Activated T-cell treated with anti-CD3 and anti-CD28 coated beads, Interleukin-2, amount 50 U/mL, for 4 hours (primary cell): ENCODE data around the gene EVPL. TPM values are rescaled to one million over a fixed set of nuclear protein-coding genes. Genes with fewer than 3 reads are reported as not detected.

Experiments used
- ATAC-seq, 2 donors: fragments of 200-7000 bp; cut with Tn5 transposase; one replicate each; pipeline ENCODE4 v1.10.0; 2021
- DNase-seq: peaks from one replicate; pipeline ENCODE4 v3.0.0-alpha.2; 2020
- H3K27me3 Mint-ChIP-seq: one replicate; pipeline ENCODE4 v1.8.0; 2021; ENCODE audit warnings: low read depth, mixed read lengths
- H3K36me3 Mint-ChIP-seq: one replicate; pipeline ENCODE4 v1.8.0; 2022; ENCODE audit warnings: mixed read lengths; ENCODE audit not compliant: insufficient read depth
- H3K4me1 Mint-ChIP-seq: one replicate; pipeline ENCODE4 v1.8.0; 2021; ENCODE audit warnings: low read depth, mixed read lengths
- H3K4me3 Mint-ChIP-seq: one replicate; pipeline ENCODE4 v1.8.0; 2021; ENCODE audit warnings: mild to moderate bottlenecking, moderate library complexity, mixed read lengths
- H3K9me3 Mint-ChIP-seq: one replicate; pipeline ENCODE4 v1.8.0; 2021; ENCODE audit warnings: mixed read lengths
- total RNA-seq, 3 donors: library from RNA; stranded (reverse); gene quantifications; one replicate each; pipeline ENCODE4 v1.2.1, GENCODE V29; 2021

Gene EVPL
- total RNA-seq, 3 donors from 2014 or later: 0.11 to 0.18 (median 0.11) TPM

DNA sequence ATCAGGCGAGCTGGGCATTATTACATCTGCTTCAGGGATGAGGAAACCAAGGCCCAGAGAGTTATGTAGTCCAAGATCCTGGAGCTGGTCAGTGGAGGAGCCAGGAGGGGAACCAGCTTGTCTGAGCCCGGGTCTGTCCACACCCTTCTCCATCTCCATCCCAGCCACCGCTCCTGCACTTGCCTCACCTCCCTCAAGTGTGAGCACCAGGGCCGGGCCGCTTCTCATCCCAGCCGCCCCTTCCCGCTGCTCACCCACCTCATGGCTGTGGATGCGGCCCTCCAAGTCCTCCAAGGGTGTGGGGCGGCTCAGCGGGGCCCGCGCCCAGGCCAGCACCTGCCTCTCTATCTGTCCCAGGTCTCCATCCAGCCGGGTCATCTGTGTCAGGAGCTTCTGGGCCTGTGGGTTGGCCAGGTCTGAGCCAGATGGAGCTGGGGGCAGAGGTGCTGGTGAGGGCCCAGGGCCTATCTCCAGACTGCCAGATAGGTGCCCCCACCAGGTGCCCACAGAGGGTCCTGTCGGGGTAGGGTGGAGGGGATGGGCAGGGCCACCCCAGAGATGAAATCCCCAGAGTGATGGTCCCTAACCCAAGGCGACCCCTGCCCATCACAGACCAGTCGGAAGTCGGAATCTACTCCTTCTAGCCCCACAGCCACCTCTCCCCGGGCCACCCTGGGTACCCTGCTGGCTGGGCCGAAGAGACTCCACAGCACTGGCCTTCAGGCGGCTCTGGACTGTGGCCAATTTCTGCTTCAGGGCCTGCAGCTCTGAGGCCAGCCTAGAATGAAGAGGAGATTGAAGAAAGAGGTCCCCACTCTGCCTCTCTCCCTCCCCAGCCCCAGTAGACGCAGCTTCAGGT lies 9.4 kb downstream of the EVPL start:
- H3K36me3 Mint-ChIP-seq: no peaks in the 10 kb centered on the region
- H3K4me1 Mint-ChIP-seq: peaks cover 5% of the 10 kb centered on the region
- no peak overlapping the region for H3K4me3 Mint-ChIP-seq
- H3K27me3 Mint-ChIP-seq: no peaks in the 10 kb centered on the region
- no peaks in the 10 kb centered on the region for H3K9me3 Mint-ChIP-seq
- no peak for ATAC-seq
- no peak for DNase-seq

DNA sequence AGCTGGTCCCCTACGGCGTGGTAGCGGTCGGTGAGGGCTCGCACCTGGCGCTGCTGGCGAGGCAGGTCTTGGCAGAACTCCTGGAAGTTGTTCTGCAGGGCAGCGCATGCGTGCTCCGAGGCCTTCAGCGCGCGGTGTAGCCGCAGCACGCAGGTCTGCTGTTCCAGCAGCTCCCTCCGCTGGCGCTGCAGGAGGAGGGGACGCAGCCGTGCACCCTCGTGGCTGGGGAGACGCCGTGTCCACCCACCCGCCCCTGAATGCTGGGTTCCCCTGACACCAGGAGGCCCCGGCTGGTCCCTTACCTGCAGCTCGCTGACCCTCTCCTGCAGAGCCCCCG lies 12.2 kb downstream of the EVPL start:
- ATAC-seq (no peak), DNase-seq (no peak)
- peaks cover 5% of the 10 kb centered on the region for H3K4me1 Mint-ChIP-seq
- no peaks in the 10 kb centered on the region for H3K9me3 Mint-ChIP-seq
- no peak overlapping the region for H3K4me3 Mint-ChIP-seq
- H3K36me3 Mint-ChIP-seq: no peaks in the 10 kb centered on the region
- no peaks in the 10 kb centered on the region for H3K27me3 Mint-ChIP-seq

DNA sequence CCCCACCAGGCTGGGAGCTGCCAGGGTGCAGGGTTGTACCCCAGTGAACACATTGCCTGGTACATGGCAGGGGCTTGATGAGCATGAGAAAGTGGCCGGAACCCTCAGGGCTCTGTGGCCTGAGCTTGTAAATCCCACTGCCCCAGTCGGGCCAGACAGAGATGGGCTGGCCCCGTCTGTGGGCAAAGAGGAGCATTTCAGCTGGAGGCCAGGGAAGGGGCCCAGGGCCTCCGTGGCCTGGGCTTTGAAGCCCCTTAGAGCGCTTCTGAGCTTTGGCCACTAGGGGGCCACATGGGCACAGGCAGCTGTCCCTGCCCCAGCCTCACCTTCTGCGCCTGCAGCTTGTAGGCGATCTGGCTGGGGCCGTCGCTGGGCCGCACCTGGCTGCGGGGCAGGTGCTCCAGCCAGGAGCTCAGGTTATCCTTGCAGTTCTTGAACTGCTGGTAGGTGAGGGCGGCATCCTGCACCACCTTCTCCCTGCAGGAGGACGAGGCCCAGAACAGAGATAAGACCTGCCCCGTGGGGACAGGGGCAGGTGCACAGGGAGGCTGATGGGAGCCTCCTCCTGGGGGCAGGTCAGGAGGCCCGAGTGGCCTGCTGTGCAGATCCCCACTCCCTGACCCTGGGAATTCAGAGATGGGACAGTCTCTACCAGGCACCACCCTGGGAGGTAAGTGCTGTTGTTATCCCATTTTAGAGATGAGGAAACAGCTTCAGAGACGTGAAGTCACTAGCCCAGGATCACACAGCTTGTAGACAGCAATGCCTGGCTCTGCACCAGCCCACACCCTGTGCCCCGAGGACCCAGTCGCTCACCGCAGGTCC lies 12.8 kb downstream of the EVPL start:
- DNase-seq: peak; percentile 75
- Mint-ChIP-seq H3K27me3 (no peaks in the 10 kb centered on the region), H3K9me3 (no peaks in the 10 kb centered on the region), H3K4me1 (peaks cover 5% of the 10 kb centered on the region), H3K4me3 (no peak overlapping the region), H3K36me3 (no peaks in the 10 kb centered on the region)
- peak; percentile 98 for ATAC-seq

DNA sequence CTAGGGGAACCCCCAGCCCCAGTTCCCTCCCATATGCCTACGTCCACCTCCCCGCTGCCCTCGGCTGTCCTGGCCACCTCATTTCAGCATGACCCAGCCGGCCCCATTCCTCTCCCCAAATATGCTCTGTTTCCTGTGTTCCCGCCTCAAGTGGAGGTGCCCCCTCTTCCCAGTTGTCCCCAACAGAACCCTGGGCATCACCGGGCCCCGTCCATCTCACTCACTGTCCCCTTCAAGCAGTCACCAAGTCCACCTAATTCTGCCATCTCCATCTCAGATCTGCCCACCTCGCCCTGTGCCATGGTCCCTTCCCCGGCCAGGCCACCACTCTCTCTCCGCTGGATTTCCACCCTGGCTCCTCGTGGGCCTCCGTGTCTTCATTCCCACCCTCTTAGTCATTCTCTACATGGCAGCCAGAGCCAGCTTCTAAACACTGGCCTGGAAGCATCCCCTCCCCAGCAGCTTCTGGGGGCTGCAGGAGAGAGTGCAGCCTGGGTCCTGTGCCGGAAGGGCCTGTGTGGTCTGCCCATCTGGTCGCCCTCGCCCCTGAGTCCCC lies 13.7 kb downstream of the EVPL start:
- Mint-ChIP-seq H3K27me3 (no peaks in the 10 kb centered on the region), H3K4me1 (peaks cover 5% of the 10 kb centered on the region), H3K9me3 (no peaks in the 10 kb centered on the region), H3K4me3 (no peak overlapping the region), H3K36me3 (no peaks in the 10 kb centered on the region)
- ATAC-seq: no peak
- DNase-seq: no peak

DNA sequence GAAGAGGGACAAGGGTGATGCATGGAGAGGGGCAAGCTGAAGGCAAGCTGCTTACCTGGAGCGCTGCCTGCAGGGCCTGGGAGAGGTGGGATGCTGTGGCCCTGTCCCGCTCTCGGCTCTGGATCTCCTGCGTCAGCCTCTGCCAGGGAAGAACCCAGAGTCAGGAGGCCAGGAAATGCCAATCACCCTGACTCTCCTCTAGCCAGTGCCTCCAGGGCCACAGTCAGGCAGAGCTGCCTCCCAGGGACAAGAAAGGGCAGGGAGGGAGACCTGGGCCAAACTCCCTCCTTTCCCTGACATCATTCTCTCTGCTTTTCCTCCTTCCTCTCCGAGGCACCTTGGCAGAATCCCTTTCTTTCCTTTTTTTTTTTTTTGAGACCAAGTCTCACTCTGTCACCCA lies 15.2 kb downstream of the EVPL start:
- ATAC-seq (no peak), DNase-seq (no peak)
- Mint-ChIP-seq H3K4me1 (peaks cover 5% of the 10 kb centered on the region), H3K4me3 (no peak overlapping the region), H3K9me3 (no peaks in the 10 kb centered on the region), H3K36me3 (no peaks in the 10 kb centered on the region), H3K27me3 (no peaks in the 10 kb centered on the region)

DNA sequence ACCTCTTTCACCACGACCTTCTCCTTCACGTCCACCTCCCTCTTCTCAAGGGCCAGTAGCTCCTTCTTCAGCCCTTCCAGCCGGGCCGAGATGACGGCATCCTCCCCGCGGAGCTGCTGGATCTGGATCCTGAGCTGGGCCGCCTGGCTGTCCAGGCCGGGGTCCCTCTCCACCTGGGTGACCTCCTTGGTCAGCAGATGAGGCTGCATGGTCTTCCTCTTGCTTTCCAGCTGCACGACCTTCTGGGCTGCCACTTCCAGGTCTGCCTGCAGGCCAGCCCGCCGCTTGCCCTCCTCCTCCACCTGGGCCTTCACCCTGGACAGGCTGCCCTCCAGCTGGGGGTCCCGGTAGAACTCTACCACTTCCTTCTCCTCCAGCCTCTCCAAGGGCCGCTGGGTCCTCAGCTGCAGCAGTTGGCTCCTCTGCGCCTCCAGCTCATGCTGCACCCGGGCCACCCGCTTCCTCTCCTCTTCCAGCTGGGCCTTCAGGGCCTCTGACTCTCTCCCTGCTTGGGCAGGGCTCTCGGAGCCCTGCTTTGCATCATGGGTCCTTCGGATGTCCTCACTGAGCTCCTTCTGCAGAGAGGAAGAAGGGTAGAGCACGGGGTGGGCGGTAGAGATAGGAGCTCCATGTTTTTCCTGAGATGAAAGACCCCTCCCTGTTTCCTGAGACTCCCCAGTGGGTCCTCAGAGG lies 17.0 kb downstream of the EVPL start:
- ATAC-seq (no peak), DNase-seq (no peak)
- Mint-ChIP-seq H3K27me3 (no peaks in the 10 kb centered on the region), H3K4me3 (no peak overlapping the region), H3K4me1 (peaks cover 7% of the 10 kb centered on the region), H3K9me3 (no peaks in the 10 kb centered on the region), H3K36me3 (peaks cover 4% of the 10 kb centered on the region)

DNA sequence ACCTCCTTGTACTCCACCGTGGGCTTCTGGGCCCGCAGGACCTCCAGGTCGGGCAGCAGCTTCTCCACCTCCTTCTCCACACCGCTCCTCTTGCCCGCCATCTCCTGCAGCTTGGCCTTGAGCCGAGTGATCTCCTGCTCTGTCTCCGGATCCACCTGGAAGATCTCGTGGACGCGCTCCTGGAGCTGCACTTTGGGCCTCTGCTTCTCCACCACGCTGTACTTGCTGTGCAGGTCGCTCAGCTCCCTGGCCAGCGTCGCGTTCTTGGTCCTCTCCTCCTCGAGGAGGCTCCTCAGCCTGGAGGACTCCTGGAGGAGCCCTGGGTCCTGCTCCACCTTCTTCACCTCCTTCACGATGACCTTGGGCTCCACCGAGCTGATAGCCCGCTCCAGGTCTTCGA lies 17.7 kb downstream of the EVPL start:
- H3K4me1 Mint-ChIP-seq: peaks cover 7% of the 10 kb centered on the region
- H3K4me3 Mint-ChIP-seq: no peak overlapping the region
- DNase-seq (no peak), ATAC-seq (no peak)
- no peaks in the 10 kb centered on the region for H3K9me3 Mint-ChIP-seq
- peaks cover 4% of the 10 kb centered on the region for H3K36me3 Mint-ChIP-seq
- H3K27me3 Mint-ChIP-seq: no peaks in the 10 kb centered on the region

DNA sequence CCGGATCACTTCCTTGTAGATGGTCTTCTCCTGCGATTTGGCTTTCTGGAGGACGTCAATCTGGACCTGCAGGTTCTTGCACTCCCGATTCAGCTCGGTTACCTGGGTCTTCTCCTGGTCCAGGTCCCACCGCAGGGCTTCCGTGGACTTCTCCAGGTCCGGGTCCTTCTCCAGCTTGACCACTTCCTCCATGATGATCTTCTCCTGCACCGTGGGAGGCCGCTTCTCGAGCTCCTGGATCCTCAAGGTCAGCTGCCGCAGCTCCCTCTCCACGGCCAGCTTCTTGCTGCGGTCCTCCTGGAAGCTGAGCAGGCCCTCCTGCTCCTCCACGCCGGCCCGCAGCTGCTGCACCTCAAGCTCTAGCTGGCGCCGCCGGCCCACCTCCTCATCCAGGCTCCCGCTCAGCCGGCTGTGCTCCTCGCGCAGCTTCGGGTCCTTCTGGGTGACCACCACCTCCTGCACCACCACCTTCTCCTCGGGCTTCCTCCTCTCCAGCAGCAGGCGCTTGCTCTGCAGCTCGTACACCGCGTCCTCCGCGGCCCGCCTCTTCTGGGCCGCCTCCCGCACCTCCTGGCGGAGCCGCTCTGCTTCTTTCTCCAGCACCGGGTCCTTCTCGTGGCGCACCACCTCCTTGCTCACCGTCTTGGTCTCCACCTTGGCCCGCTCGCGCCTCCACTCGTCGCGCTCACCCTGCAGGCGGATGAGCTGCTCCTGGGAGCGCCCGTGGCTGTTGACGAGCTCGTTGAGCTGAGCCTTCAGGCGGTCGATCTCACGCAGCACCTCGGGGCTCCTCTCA lies 18.3 kb downstream of the EVPL start:
- H3K4me3 Mint-ChIP-seq: no peak overlapping the region
- H3K4me1 Mint-ChIP-seq: peaks cover 2% of the 10 kb centered on the region
- no peaks in the 10 kb centered on the region for H3K27me3 Mint-ChIP-seq
- peaks cover 4% of the 10 kb centered on the region for H3K36me3 Mint-ChIP-seq
- ATAC-seq (no peak), DNase-seq (no peak)
- H3K9me3 Mint-ChIP-seq: no peaks in the 10 kb centered on the region

DNA sequence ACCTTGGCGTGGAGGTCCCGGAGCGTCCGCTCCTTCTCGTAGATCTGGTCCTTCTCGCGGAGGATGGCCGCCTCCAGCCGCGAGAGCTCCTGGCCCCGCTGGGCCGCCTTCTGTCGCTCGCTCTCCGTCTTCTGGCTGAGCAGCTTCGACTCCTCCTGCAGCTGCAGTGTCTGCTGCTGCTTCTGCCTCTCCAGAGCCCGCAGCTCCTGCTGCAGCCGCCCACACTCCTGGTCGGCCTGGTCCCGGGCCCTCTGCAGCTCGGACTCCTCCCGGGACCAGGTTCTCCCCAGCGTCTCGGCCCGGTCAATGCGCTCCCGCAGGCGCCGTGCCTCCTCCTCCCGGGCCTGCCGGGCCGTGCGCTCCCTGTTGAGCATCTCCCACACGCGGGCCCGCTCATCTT lies 18.9 kb downstream of the EVPL start:
- no peak overlapping the region for H3K4me3 Mint-ChIP-seq
- no peaks in the 10 kb centered on the region for H3K27me3 Mint-ChIP-seq
- DNase-seq (no peak), ATAC-seq (no peak)
- peaks cover 4% of the 10 kb centered on the region for H3K36me3 Mint-ChIP-seq
- H3K4me1 Mint-ChIP-seq: peaks cover 2% of the 10 kb centered on the region
- H3K9me3 Mint-ChIP-seq: no peaks in the 10 kb centered on the region

DNA sequence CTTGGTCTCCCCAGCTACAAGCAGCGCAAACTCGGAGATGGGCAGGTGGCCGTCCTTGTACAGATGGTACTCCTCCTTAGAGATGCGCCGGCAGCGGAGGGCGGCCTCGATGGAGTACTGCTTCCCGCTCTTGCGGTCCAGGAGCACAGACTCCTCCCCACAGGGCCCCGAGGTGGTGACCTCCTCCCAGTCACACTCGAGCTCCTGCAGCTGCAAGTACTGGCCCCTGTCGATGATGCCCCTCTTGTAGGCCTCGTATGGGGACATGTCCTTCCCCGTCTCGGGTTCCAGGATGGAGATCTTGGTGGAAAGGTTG lies 19.3 kb downstream of the EVPL start:
- H3K4me1 Mint-ChIP-seq: peaks cover 2% of the 10 kb centered on the region
- ATAC-seq: no peak
- peaks cover 4% of the 10 kb centered on the region for H3K36me3 Mint-ChIP-seq
- DNase-seq: no peak
- no peaks in the 10 kb centered on the region for H3K9me3 Mint-ChIP-seq
- no peak overlapping the region for H3K4me3 Mint-ChIP-seq
- H3K27me3 Mint-ChIP-seq: no peaks in the 10 kb centered on the region

DNA sequence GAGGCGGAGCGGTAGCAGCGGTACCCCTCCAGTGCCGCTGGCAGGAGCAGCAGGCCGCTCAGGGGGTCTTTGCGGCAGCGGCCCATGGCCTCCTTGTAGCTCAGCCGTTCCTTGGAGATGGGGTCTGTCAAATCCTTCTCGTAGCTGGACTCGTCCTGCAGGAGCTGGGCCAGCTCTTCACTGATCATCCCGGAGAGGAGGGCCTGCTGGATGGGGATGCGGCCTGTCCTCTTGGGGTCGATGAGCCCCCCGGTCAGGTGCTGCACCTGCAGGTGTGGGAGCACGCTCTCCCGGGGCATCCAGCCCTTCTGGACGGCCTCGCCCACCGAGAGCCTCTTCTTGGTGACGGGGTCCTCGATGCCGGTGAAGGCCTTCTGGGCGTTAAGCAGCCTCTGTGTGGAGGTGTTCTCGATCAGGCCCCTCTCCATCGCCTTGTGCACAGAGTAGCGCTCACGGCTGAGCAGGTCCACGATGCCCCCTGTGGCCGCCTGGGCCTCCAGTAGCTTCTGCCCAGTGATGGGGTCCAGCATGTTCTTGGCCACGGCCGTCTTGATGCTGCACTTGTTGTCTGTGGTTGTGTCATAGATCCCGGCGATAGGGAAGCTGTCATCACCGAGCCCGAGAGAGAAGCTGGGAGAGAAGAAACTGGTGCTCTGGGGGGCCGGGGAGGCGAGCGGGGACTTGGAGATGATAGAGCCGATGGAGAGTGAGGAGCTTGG lies 19.8 kb downstream of the EVPL start:
- no peak for ATAC-seq

DNA sequence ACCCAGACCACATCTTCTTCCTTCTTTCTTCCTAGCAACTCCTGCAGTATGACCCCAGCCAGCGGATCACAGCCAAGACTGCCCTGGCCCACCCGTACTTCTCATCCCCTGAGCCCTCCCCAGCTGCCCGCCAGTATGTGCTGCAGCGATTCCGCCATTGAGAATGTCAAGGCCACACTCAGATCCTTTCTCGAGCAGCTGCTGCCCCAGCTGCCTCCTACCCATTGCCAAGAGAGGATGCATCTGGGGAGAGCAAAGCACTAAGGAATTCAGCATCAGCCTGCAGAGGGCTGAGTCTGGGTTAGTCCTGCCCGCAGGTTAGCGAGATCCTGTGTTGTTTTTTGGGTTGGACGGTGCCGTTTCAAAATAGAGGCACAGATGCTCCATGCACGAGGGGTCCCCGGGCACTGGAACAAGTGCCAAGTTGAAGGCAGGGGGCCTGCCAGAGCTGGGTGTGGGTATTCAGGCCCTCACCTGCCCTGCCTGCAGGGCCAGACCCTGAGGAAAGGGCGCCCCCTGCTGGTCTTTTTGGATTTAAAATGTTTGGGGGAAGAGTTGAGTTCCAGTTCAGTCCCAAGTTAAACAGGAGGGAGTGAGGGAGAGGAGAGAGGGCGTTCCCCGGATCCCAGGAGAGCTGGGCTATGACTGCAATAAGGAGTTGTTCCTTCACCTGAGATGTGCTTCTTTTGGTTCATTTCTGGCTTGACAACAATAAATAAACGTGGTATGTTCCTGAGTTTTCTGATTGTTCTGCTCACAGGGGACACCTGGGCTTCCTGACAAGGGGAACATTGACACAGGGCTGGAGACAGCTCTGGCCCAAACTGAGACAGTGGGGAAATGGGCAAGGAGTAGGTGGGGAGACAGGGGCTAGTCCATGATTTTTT lies 21.6 kb downstream of the EVPL start:
- Mint-ChIP-seq H3K9me3 (no peaks in the 10 kb centered on the region), H3K4me1 (peaks cover 2% of the 10 kb centered on the region), H3K4me3 (no peak overlapping the region), H3K27me3 (no peaks in the 10 kb centered on the region), H3K36me3 (peaks cover 4% of the 10 kb centered on the region)
- DNase-seq (peak; percentile 84), ATAC-seq (peak; percentile 72 to 76)

More for the DNA sequence above, 19.8 kb downstream of the EVPL start:
- peaks cover 2% of the 10 kb centered on the region for H3K4me1 Mint-ChIP-seq
- H3K27me3 Mint-ChIP-seq: no peaks in the 10 kb centered on the region
- H3K9me3 Mint-ChIP-seq: no peaks in the 10 kb centered on the region
- H3K36me3 Mint-ChIP-seq: peaks cover 4% of the 10 kb centered on the region
- no peak overlapping the region for H3K4me3 Mint-ChIP-seq
- no peak for DNase-seq
